Left renal cortex interstitium (tissue), 4 donors: ENCODE data around the gene HDAC5. TPM values are rescaled to one million over a fixed set of nuclear protein-coding genes. Genes with fewer than 3 reads are reported as not detected.
A peak's percentile ranks its signal among the peaks of the same experiment; 100 is the strongest.
"Not testable (repeated sequence)": the region's sequence is repeated elsewhere in the genome, so short reads cannot be mapped to it uniquely, and the experiment has no call there.

ENCODE experiments used
- DNase-seq, 4 donors: peaks; one replicate each; pipeline ENCODE4 v3.0.0-alpha.2; 2013; ENCODE audit warnings: low read depth in 4 of 4, low spot score in 2 of 4, missing footprints in 1 of 4
- polyA plus RNA-seq, 4 donors: library from polyadenylated mRNA; unstranded; fragments of 120-200 nt; gene quantifications; one replicate each; pipeline ENCODE4 v1.2.1, GENCODE V29; 2013; ENCODE audit not compliant: insufficient read length in 4 of 4

HDAC5 gene
- polyA plus RNA-seq, 4 donors = 45.7 to 66.1 (median 52.1) TPM

GRCh38 chr17:44113382-44113781, 10.1 kb downstream of the HDAC5 start:
- no peak for DNase-seq

GRCh38 chr17:44112284-44113280, 10.9 kb downstream of the HDAC5 start:
- DNase-seq = no peak

GRCh38 chr17:44111777-44112176, 11.7 kb downstream of the HDAC5 start:
- no peak for DNase-seq

- peak; percentile 41 to 88 (median 77) for DNase-seq
Measured at GRCh38 chr17:44110823-44111633, 12.4 kb downstream of the HDAC5 start.

- no peak for DNase-seq
Measured at GRCh38 chr17:44110011-44110686, 13.3 kb downstream of the HDAC5 start.

- DNase-seq = no peak
Measured at GRCh38 chr17:44109312-44109630, 14.2 kb downstream of the HDAC5 start.

- DNase-seq = no peak
Measured at GRCh38 chr17:44108440-44109311, 14.8 kb downstream of the HDAC5 start.

GRCh38 chr17:44106801-44107200, 16.6 kb downstream of the HDAC5 start:
- DNase-seq = no peak

GRCh38 chr17:44105941-44106340, 17.5 kb downstream of the HDAC5 start:
- no peak for DNase-seq

GRCh38 chr17:44105483-44105882, 18.0 kb downstream of the HDAC5 start:
- no peak for DNase-seq

GRCh38 chr17:44102849-44103622, 20.4 kb downstream of the HDAC5 start:
- DNase-seq = no peak

- not testable (repeated sequence) for DNase-seq
Measured at GRCh38 chr17:44101858-44102257, 21.6 kb downstream of the HDAC5 start.

- DNase-seq = no peak
Measured at GRCh38 chr17:44097110-44097958, 26.1 kb downstream of the HDAC5 start.

GRCh38 chr17:44095647-44096496, 27.6 kb downstream of the HDAC5 start:
- DNase-seq = peak; percentile 47 to 85 (median 79)

- DNase-seq = no peak
Measured at GRCh38 chr17:44095388-44095646, 28.1 kb downstream of the HDAC5 start.

- no peak for DNase-seq
Measured at GRCh38 chr17:44094701-44095387, 28.6 kb downstream of the HDAC5 start.
